Thyroid gland (tissue), 4 donors: ENCODE data around the gene RCCD1.
"Not testable (repeated sequence)": the region's sequence is repeated elsewhere in the genome, so short reads cannot be mapped to it uniquely, and the experiment has no call there.

Experiments used
- CTCF ChIP-seq, 6 experiments: fragments of 200-600 bp in 3 of 6; fragments of 450-650 bp in 3 of 6; sonication (generic) in 3 of 6; IDR thresholded peaks; one replicate each; pipeline ENCODE4 v1.5.1; 2016 to 2019; ENCODE audit warnings: antibody characterized with exemption in 6 of 6, mild to moderate bottlenecking in 2 of 6, inconsistent platforms in 1 of 6, moderate library complexity in 1 of 6
- POLR2A ChIP-seq, 2 donors: fragments of 450-650 bp; IDR thresholded peaks; one replicate each; pipeline ENCODE4 v1.6.1; 2017; ENCODE audit warnings: antibody characterized with exemption in 2 of 2, mild to moderate bottlenecking in 2 of 2, moderate library complexity in 1 of 2

GRCh38 chr15:90909449-90909848 lies 45.2 kb upstream of the RCCD1 start:
- TF ChIP-seq CTCF, POLR2A (IDR thresholded peaks at IDR 0.05): not testable (repeated sequence)
